Measurements from ENCODE around the gene POGLUT3. TPM values are rescaled to one million over a fixed set of nuclear protein-coding genes. Genes with fewer than 3 reads are reported as not detected.

The POGLUT3 gene
- total and polyA plus RNA-seq, 4 experiments from 2014 or later: 7.2 to 12.3 (median 9.3) TPM

DNA sequence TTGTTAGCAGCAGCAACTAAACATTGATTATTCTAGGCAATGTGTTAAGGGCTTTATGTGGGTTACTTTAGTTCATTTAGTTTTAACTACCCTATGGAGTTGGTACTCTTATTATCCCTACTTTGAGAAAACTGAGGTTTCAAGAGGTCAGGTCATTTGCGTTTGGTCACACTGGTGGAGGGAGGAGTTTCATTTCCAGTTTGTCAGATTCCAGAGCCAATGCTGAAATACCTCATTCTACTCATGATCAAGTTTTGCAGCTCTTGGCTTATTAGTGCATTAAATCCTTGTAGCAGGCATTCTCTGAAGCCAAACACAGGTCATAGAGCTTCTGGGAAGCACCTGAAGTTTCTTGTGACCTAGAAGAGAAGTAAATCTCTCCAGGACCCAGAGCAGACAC is 24.1 kb upstream of the POGLUT3 start:
- H3K4me1 ChIP-seq (ENCODE audit: insufficient read depth, low read length): no peaks in the 10 kb centered on the region
- Mint-ChIP-seq H3K27ac (peak overlapping the region in 1 of 7 donors; percentile 83), H3K27me3 (no peaks in the 10 kb centered on the region), H3K36me3 (no peaks in the 10 kb centered on the region), H3K4me3 (no peak overlapping the region), H3K4me1 (no peaks in the 10 kb centered on the region), H3K9me3 (no peaks in the 10 kb centered on the region)
- intact Hi-C loops (cut with micrococcal nuclease): no loop called here
- POLR2A ChIA-PET (ENCODE audit: partially characterized antibody): no interaction called here
- no peak overlapping the region for H3K4me3 ChIP-seq (ENCODE audit: low read length in 2 of 2)
- no peak overlapping the region for H3K27ac ChIP-seq (ENCODE audit: low read depth, low read length)
- CTCF ChIA-PET (ENCODE audit: partially characterized antibody): no interaction called here
- no peak for DNase-seq
- no peaks in the 10 kb centered on the region for H3K9me3 ChIP-seq (ENCODE audit: control insufficient read depth in 1 of 2, low read length in 2 of 2)
- no peaks in the 10 kb centered on the region for H3K27me3 ChIP-seq (ENCODE audit: insufficient read depth, low read length)
- no peaks in the 10 kb centered on the region for H3K36me3 ChIP-seq (ENCODE audit: insufficient read depth, low read length)

DNA sequence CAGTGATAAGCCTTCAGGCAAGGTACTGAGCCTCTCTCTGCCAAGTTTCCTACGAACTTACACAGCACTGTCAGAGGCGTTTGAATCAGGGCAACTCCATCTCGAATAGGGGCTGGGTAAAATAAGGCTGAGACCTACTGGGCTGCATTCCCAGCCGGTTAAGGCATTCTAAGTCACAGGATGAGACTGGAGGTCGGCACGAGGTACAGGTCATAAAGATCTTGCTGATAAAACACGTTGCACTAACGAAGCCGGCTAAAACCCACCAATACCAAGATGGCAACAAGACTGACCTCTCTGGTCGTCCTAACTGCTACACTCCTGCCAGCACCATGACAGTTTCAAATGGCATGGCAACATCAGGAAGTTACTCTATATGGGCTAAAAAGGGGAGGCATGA is 20.4 kb upstream of the POGLUT3 start:
- intact Hi-C loops (cut with micrococcal nuclease): no loop called here

DNA sequence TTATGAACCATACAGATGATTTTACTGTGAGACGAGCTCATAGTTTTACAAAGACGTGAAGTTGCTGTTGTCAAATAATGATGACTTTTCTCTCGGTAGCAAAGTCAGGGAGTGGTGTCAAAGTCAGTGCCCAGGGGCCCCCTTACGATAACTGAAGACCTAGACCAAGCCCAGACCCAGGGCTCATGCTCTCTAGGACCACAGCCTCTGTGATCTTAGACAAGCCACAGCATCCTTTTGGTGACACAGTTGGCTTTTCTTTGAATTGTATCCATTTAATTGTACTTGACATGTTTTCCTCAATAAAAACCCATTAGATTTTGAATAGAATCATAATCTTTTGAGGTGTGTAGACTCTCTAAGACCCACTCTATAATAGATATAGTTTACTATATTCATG is 17.9 kb upstream of the POGLUT3 start:
- Mint-ChIP-seq H3K4me1 (no peaks in the 10 kb centered on the region), H3K9me3 (no peaks in the 10 kb centered on the region), H3K27me3 (no peaks in the 10 kb centered on the region), H3K4me3 (no peak overlapping the region), H3K36me3 (peaks cover 3 to 13% of the 10 kb centered on the region in 2 donors), H3K27ac (no peak overlapping the region)
- no peak overlapping the region for H3K4me3 ChIP-seq (ENCODE audit: low read length in 2 of 2)
- intact Hi-C loops (cut with micrococcal nuclease): no loop called here
- ChIA-PET CTCF (ENCODE audit: partially characterized antibody) (no interaction called here), POLR2A (ENCODE audit: partially characterized antibody) (no interaction called here)
- no peaks in the 10 kb centered on the region for H3K9me3 ChIP-seq (ENCODE audit: control insufficient read depth in 1 of 2, low read length in 2 of 2)
- no peaks in the 10 kb centered on the region for H3K36me3 ChIP-seq (ENCODE audit: insufficient read depth, low read length)
- H3K27me3 ChIP-seq (ENCODE audit: insufficient read depth, low read length): no peaks in the 10 kb centered on the region
- H3K27ac ChIP-seq (ENCODE audit: low read depth, low read length): no peak overlapping the region
- DNase-seq: no peak
- no peaks in the 10 kb centered on the region for H3K4me1 ChIP-seq (ENCODE audit: insufficient read depth, low read length)

More for the DNA sequence above, 20.4 kb upstream of the POGLUT3 start:
- Histone ChIP-seq H3K4me3 (ENCODE audit: low read length in 2 of 2) (no peak overlapping the region), H3K36me3 (ENCODE audit: insufficient read depth, low read length) (no peaks in the 10 kb centered on the region), H3K9me3 (ENCODE audit: control insufficient read depth in 1 of 2, low read length in 2 of 2) (no peaks in the 10 kb centered on the region), H3K4me1 (ENCODE audit: insufficient read depth, low read length) (no peaks in the 10 kb centered on the region), H3K27me3 (ENCODE audit: insufficient read depth, low read length) (no peaks in the 10 kb centered on the region), H3K27ac (ENCODE audit: low read depth, low read length) (no peak overlapping the region)
- Mint-ChIP-seq H3K27ac (no peak overlapping the region), H3K36me3 (peaks cover 3 to 9% of the 10 kb centered on the region in 2 donors), H3K27me3 (no peaks in the 10 kb centered on the region), H3K4me1 (no peaks in the 10 kb centered on the region), H3K4me3 (no peak overlapping the region), H3K9me3 (no peaks in the 10 kb centered on the region)
- CTCF ChIA-PET (ENCODE audit: partially characterized antibody): interaction anchor here (0.9 kb wide), 1 partner anchor 8 kb away, joined by 3 read pairs; no protein-coding TSS in a partner anchor
- POLR2A ChIA-PET (ENCODE audit: partially characterized antibody): no interaction called here
- no peak for DNase-seq

DNA sequence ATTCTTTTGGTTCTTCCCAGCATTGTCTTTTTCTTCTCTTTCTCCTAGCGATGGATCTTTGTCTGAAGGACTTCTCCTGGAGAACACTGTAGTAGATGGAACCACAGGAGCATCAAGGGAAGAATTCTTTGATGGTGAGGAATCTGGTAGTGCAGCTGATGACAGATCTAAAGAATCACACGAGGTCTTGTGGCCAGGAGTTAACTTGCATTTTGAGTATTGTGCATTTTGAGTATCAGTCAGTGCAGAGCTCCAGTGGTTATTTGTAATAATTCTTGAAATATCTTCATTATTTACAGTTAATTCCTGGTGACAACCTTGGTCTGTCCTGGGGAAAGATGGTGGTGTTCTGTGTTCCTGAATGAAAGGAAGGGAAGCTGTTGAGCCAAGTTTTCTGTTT is 14.5 kb upstream of the POGLUT3 start:
- POLR2A ChIA-PET (ENCODE audit: partially characterized antibody): no interaction called here
- no peak overlapping the region for H3K27ac ChIP-seq (ENCODE audit: low read depth, low read length)
- Mint-ChIP-seq H3K4me1 (no peaks in the 10 kb centered on the region), H3K4me3 (no peak overlapping the region), H3K27ac (no peak overlapping the region), H3K36me3 (peaks cover 3 to 13% of the 10 kb centered on the region in 2 donors), H3K9me3 (no peaks in the 10 kb centered on the region), H3K27me3 (no peaks in the 10 kb centered on the region)
- intact Hi-C loops (cut with micrococcal nuclease): no loop called here
- H3K36me3 ChIP-seq (ENCODE audit: insufficient read depth, low read length): no peaks in the 10 kb centered on the region
- H3K27me3 ChIP-seq (ENCODE audit: insufficient read depth, low read length): no peaks in the 10 kb centered on the region
- no peaks in the 10 kb centered on the region for H3K4me1 ChIP-seq (ENCODE audit: insufficient read depth, low read length)
- no peaks in the 10 kb centered on the region for H3K9me3 ChIP-seq (ENCODE audit: control insufficient read depth in 1 of 2, low read length in 2 of 2)
- DNase-seq: no peak
- CTCF ChIA-PET (ENCODE audit: partially characterized antibody): no interaction called here
- no peak overlapping the region for H3K4me3 ChIP-seq (ENCODE audit: low read length in 2 of 2)

DNA sequence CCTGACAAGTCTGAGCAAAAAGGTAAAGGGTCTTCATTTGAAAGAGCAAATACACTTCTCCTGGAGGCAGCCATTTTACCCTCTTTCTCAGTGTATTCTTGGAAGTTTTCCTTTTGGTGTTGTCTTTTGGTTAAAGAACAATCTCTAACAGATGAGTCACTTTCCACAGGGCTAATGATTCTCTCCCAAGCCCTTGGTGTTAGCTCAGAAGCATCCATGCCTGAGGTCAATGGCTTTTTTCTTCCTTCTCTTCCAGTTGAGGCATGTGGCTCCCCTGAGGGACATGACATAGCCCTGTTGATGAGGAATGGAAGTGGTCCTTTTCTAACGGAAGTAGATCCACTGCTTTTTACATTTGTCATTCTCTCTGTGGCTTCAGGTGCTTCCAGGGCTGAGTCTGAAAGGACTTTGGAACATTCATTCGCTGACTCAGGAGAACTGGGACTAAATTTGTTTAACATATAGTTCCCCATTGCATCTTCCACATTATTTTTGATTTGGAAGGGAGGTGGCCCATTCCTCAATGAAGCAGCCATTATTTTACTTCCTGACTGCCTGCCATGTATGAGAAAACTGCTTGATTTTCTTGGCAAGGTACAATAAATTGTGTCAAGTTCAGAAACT is 13.8 kb upstream of the POGLUT3 start:
- H3K9me3 ChIP-seq (ENCODE audit: control insufficient read depth in 1 of 2, low read length in 2 of 2): no peaks in the 10 kb centered on the region

DNA sequence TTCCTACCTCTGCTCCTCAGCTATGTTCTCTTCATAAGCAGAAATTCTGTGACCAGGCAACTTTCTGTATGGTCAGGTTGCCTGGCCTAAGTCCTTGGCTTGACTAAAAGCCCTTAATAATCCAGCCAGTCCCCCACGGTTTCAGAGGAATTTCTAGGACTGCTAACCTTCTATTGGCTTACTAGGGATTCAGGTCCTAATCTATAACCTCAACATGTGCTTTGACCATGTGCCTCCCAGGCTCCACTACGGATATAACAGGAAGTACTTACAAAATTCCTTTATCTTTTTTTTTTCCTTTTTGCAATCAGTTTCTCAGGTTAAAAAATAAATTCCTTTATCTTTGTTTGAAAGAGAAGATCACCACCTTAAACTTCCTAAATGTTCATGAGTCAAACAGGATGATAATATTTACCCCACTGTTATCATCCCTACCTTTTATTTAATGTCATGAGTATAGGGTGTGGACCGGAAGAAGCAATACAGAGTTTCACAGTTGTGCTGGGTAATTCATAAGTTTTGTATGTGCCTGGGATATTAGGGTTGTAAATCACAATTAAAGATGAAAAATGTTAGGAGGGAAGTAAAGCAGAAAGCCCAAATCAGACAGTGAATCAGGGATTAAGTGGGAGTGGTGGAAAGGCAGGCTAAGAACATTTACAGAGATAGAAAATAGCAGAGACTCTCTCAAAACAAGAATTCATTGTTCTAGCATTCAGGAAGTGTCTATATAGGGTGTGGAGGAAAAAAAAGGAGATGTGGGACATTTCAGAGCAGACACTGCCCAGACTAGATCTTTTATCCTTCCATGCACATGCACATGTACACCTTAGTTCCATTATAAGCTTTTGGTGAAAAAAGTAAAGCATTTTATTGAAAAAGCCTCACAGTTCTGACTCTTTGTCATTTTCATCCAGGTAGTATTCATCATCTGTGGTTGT is 10.7 kb upstream of the POGLUT3 start:
- Mint-ChIP-seq H3K4me3 (no peak overlapping the region), H3K36me3 (peaks cover 0 to 6% of the 10 kb centered on the region in 2 donors), H3K27ac (peak overlapping the region in 1 of 7 donors; percentile 9), H3K9me3 (no peaks in the 10 kb centered on the region), H3K4me1 (no peaks in the 10 kb centered on the region), H3K27me3 (no peaks in the 10 kb centered on the region)
- H3K4me1 ChIP-seq (ENCODE audit: insufficient read depth, low read length): no peaks in the 10 kb centered on the region
- H3K4me3 ChIP-seq (ENCODE audit: low read length in 2 of 2): no peak overlapping the region
- ChIA-PET CTCF (ENCODE audit: partially characterized antibody) (no interaction called here), POLR2A (ENCODE audit: partially characterized antibody) (no interaction called here)
- H3K9me3 ChIP-seq (ENCODE audit: control insufficient read depth in 1 of 2, low read length in 2 of 2): no peaks in the 10 kb centered on the region
- no peaks in the 10 kb centered on the region for H3K36me3 ChIP-seq (ENCODE audit: insufficient read depth, low read length)
- no peak for DNase-seq
- H3K27ac ChIP-seq (ENCODE audit: low read depth, low read length): no peak overlapping the region
- intact Hi-C loops (cut with micrococcal nuclease): no loop called here
- H3K27me3 ChIP-seq (ENCODE audit: insufficient read depth, low read length): no peaks in the 10 kb centered on the region

More for the DNA sequence above, 13.8 kb upstream of the POGLUT3 start:
- intact Hi-C loops (cut with micrococcal nuclease): no loop called here
- Histone ChIP-seq H3K4me3 (ENCODE audit: low read length in 2 of 2) (no peak overlapping the region), H3K27me3 (ENCODE audit: insufficient read depth, low read length) (no peaks in the 10 kb centered on the region), H3K36me3 (ENCODE audit: insufficient read depth, low read length) (no peaks in the 10 kb centered on the region), H3K4me1 (ENCODE audit: insufficient read depth, low read length) (no peaks in the 10 kb centered on the region), H3K27ac (ENCODE audit: low read depth, low read length) (no peak overlapping the region)
- Mint-ChIP-seq H3K27ac (no peak overlapping the region), H3K4me3 (no peak overlapping the region), H3K27me3 (no peaks in the 10 kb centered on the region), H3K9me3 (no peaks in the 10 kb centered on the region), H3K4me1 (no peaks in the 10 kb centered on the region), H3K36me3 (peaks cover 3 to 13% of the 10 kb centered on the region in 2 donors)
- no peak for DNase-seq
- CTCF ChIA-PET (ENCODE audit: partially characterized antibody): no interaction called here
- POLR2A ChIA-PET (ENCODE audit: partially characterized antibody): no interaction called here

DNA sequence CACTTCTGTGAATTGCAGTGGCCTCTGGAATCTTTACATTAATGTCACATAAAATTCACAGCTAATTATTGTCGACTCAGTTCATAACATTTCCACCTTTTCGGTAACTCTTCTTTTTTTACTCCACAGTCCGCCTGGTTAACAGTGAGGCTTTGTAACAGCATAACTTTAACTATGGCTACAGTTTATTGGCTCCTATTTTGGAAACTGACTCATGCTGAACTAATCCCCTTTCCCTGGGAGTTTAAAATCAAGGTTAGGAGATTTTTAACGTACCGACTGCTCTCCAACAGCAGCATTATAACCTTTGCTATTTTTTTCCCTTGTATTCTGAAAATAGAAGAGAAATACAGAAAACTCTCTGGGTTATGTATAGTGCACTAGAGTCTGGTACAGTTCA is 3.2 kb upstream of the POGLUT3 start:
- Histone ChIP-seq H3K27ac (ENCODE audit: low read depth, low read length) (no peak overlapping the region), H3K4me3 (ENCODE audit: low read length in 2 of 2) (no peak overlapping the region), H3K36me3 (ENCODE audit: insufficient read depth, low read length) (no peaks in the 10 kb centered on the region), H3K27me3 (ENCODE audit: insufficient read depth, low read length) (no peaks in the 10 kb centered on the region), H3K9me3 (ENCODE audit: control insufficient read depth in 1 of 2, low read length in 2 of 2) (no peaks in the 10 kb centered on the region), H3K4me1 (ENCODE audit: insufficient read depth, low read length) (peaks cover 9% of the 10 kb centered on the region)
- ChIA-PET CTCF (ENCODE audit: partially characterized antibody) (no interaction called here), POLR2A (ENCODE audit: partially characterized antibody) (no interaction called here)
- peak overlapping the region in 1 of 8 donors; percentile 41 for H3K4me3 Mint-ChIP-seq
- peaks cover 0 to 2% (median 0%) of the 10 kb centered on the region in 8 donors for H3K9me3 Mint-ChIP-seq
- DNase-seq: no peak
- intact Hi-C loops (cut with micrococcal nuclease): no loop called here
- H3K27ac Mint-ChIP-seq: no peak overlapping the region
- peaks cover 7 to 15% (median 13%) of the 10 kb centered on the region in 4 donors for H3K4me1 Mint-ChIP-seq
- peaks cover 4% of the 10 kb centered on the region in 2 donors for H3K36me3 Mint-ChIP-seq
- no peaks in the 10 kb centered on the region for H3K27me3 Mint-ChIP-seq
